ENCODE results near the gene DCTPP1.

Gene DCTPP1

GRCh38 chr16:30447512-30448226 is 17.8 kb upstream of the DCTPP1 start:
- no peak for DNase-seq (ENCODE audit: low read depth)

DNA sequence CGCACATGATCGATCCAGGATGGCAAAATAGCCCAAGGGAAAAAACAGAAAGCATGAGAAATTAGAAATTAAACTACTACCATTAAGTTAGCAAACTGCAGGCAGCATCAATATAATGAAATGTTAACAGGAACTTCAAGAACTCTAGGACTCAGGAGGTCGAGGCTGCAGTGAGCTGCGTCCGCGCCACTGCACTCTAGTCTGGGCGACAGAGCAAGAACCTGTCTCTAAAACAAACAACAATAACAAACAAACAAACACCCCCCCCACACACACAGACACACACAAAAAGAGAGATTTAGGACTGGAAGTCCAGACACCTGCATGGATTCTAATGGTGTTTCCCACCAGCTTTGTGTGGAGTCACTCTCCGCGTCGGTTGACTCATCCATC is 16.4 kb upstream of the DCTPP1 start:
- no peak for DNase-seq (ENCODE audit: low read depth)

GRCh38 chr16:30445408-30446202 is 15.8 kb upstream of the DCTPP1 start, which contains the start of gene SEPHS2:
Gene SEPHS2, minus strand, starts transcription at chr16:30445874. Its CDS starts 147 bp downstream, at chr16:30445727.
- peak; percentile 89 for DNase-seq (ENCODE audit: low read depth)

- DNase-seq (ENCODE audit: low read depth) = no peak
Observed at GRCh38 chr16:30445149-30445407, 15.2 kb upstream of the DCTPP1 start.

- no peak for DNase-seq (ENCODE audit: low read depth)
Observed at GRCh38 chr16:30444231-30445148, 14.7 kb upstream of the DCTPP1 start.

DNA sequence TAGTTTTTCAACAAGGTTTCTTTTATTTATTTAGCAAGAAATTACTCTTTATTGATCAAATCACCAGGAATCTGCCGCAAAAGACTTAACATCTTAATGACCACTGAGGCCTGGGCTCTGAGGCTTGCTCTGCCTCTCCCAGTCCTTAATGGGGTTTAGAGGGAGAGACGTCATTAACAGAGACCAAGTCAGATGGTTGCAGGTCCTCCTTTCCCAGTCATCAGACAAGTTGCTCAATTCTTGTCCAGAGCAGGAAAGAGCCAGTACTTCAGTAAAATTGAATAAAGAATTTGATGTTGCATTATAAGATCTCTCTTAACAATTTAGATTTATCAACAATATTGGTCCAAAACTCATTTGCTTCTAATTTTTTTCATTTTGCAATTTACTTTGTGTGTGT is 13.8 kb upstream of the DCTPP1 start:
- no peak for DNase-seq (ENCODE audit: low read depth)

- DNase-seq (ENCODE audit: low read depth) = no peak
Observed at GRCh38 chr16:30439720-30440348, 10.0 kb upstream of the DCTPP1 start.

GRCh38 chr16:30438835-30439234 is 9.0 kb upstream of the DCTPP1 start:
- DNase-seq (ENCODE audit: low read depth) = no peak

DNA sequence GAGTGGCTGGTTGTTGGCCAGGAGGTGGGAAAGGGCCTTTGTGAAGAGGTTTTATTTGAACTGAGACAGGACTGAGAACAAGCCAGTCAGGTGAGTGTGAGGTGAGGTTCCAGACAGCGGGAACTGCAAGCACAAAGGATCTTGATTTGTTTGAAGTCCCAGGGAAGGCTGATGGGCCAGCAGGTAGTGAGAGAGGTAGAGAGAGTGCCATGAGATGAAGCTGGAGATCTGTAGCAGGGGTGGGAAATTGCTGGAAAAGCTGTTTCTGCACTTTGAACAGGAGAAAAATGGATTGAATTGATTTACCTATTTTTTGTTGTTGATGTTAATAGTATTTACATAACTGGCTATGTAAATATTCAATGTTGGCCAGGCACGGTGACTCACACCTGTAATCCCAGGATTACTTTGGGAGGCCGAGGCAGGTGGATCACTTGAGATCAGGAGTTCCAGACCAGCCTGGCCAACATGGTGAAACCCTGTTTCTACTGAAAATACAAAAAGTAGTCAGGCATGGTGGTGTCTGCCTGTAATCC is 7.7 kb upstream of the DCTPP1 start:
- DNase-seq (ENCODE audit: low read depth) = no peak

GRCh38 chr16:30434852-30435251 is 5.0 kb upstream of the DCTPP1 start:
- peak; percentile 44 for DNase-seq (ENCODE audit: low read depth)

DNA sequence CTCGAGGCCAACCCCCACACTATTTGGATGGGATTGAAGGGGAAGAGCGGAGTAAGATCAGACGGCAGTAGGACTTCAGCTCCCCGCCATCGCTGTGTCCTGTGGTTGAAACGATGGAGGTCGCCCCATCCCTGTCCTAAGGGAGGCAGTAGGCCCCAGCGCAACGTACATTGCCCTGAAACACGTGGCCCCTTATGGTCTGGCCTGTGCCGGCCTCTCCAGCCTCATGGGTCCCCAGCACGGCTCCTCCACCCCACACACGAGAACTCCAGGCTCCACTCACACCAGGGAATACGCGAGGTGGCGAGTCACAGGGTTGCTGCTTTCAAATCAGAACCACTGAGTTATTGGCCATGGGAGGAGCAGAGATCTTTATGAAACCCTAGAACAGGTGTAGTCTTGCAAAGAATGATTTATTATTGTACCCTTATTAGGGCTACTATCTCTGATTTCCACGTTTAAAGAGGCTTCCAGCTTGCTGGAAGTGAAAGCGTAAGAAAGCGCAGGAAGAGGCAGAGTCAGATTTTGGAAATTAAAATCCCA is 669 bp upstream of the DCTPP1 start:
- peak; percentile 5 for DNase-seq (ENCODE audit: low read depth)

GRCh38 chr16:30429418-30429677 is 482 bp downstream of the DCTPP1 start:
- DNase-seq (ENCODE audit: low read depth) = no peak

DNA sequence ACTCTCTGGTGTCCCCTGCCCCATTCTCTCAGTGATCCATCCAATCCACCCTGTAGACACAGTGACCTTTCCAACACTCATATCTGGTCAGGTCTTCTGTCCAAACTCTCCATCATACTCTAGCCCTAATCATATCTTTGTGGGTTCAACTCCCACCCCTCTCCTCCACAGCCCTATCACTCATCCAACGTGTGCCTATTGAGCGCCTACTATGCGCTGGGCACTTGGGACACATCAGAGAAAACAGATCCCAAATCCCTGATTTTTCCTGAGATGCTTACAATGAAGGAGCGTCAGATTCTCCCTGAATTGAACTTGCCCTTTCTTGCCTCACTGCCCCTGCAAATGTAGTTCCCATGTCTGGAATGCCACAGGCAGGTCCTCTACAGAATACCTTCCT is 1.8 kb downstream of the DCTPP1 start:
- DNase-seq (ENCODE audit: low read depth) = no peak

DNA sequence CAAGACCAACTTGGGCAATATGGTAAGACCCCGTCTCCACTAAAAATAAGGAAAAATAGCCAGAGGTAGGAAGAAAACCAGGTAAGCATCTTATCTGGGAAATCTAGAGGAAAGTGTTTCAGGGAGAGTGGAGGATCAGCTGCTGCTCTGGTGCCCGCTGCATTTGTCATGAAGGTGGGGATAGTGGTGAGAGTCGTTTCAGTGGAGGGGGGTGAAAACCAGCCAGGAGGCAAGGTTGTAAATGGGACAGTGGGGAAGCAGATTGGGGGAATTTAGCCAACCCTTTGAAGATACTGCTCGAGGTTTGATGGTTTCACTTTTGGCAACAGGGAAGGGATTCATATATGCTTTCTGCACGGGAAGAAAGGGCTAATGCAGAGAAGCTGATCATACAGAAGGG is 8.8 kb downstream of the DCTPP1 start:
- DNase-seq (ENCODE audit: low read depth) = no peak

DNA sequence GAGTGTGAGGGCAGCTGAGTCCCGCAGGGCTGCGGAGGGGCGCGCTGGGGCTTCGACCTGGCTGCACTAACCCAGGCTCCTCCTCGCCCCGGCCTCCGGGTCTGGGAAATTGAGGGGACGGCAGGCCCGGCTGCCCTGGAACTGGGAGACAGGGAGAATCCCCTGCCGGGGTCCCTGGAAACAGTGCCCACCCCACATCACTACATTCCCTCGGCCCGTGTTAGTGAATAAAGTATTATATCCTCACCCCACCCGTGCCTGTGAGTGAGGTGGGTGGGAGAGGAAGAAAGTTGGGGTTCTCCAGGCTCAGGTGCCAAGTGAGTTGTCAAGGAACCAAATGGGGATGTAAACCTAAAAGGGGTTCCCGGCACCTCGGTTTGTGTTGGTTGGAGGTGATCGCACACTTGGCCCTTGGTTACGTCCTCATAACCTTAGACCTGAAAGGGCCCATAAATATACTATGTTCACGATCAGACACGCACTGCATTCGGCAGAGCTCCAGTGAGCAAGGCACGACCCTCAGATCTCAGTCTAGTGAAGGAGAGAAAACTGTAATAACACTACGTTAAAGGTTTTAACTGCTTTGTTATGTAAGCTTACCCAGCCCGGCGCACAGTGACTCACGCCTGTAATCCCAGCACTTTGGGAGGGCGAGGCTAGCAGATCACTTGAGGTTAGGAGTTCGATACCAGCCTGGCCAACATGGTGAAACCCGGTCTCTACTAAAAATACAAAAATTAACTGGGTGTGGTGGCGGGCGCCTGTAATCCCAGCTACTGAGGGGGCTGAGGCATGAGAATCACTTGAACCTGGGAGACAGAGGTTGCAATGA is 11.3 kb downstream of the DCTPP1 start:
- no peak for DNase-seq (ENCODE audit: low read depth)

GRCh38 chr16:30417529-30418349 is 12.1 kb downstream of the DCTPP1 start:
- peak; percentile 85 for DNase-seq (ENCODE audit: low read depth)

DNA sequence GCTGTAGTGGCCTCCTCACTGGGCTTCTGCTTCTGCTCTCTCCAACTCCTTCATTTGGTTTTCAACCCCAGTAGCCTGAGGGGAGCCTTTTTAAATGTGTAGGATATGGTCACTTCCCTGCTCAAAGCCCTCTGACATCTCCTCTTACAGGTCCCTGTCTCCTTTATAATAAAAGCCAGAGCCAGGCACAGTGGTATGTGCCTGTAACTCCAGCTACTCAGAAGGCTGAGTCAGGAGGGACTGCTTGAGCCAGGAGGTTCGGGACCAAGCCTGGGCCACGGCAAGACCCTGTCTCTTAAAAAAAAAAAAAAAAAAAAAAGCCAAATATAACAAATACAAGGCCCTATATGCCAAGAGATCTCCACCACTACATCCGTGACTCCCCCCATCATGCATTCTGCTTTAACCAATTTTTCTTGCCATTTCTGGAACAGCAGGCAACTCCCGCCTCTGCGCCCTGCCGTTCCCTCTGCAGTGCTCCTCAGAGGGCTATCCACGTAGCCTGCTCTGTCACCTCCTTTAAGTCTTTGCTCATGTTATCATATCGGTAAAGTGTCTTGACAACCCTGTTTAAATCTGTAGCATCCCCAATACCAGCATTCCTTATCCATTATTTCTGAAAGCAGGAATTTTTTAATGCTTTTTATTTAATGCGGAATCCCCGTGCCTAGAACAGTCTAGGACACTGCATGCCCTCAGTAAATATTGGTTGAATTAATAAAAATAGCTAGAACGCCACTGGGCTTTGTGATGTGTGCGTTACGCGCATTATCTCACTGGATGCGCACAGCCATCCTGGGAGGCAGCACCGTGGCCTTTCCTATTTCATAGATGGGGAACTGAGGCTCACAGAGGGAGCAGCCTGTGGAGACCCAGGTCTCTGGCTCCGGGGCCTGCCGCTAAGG is 13.0 kb downstream of the DCTPP1 start:
- no peak for DNase-seq (ENCODE audit: low read depth)

GRCh38 chr16:30416047-30416603 is 13.7 kb downstream of the DCTPP1 start:
- no peak for DNase-seq (ENCODE audit: low read depth)

- DNase-seq (ENCODE audit: low read depth) = no peak
Observed at GRCh38 chr16:30414159-30414558, 15.7 kb downstream of the DCTPP1 start.

Data from activated T-helper 9 cell treated with anti-CD3 and anti-CD28 coated beads, Interleukin-2, amount 50 U/mL, for 16 hours (primary cell).